HEK293 (cell line): Measurements from ENCODE around the gene ACTR3C.

ENCODE experiments used
- CTCF ChIA-PET: fragments of 350-600 bp; formaldehyde crosslinking; extraction: SDS; loops from one replicate; lab custom pipeline; 2021; ENCODE audit warnings: antibody characterized with exemption; lab: Yijun Ruan, JAX
- POLR2A ChIA-PET: fragments of 300-600 bp; formaldehyde crosslinking; extraction: SDS; loops from one replicate; lab custom pipeline; 2020; ENCODE audit warnings: antibody characterized with exemption, inconsistent platforms; lab: Yijun Ruan, JAX
- H3K27ac ChIP-seq: fragments of 200-500 bp; sonication (Bioruptor generic); 2 replicates; pipeline ENCODE4 v1.5.1; 2014; ENCODE audit warnings: low read depth, low read length, control low read depth, inconsistent platforms; ENCODE audit errors: extremely low read depth
- H3K36me3 ChIP-seq, 2 experiments: fragments of 200-500 bp in 1 of 2; sonication (Bioruptor generic) in 1 of 2; 1 replicate in 1 of 2; 2 replicates in 1 of 2; pipeline ENCODE4 v1.5.1; 2014 to 2017; ENCODE audit warnings: inconsistent platforms in 2 of 2, low read length in 2 of 2; ENCODE audit not compliant: control insufficient read depth in 2 of 2, insufficient read depth in 1 of 2
- H3K4me1 ChIP-seq: fragments of 200-500 bp; sonication (Bioruptor generic); 2 replicates; pipeline ENCODE4 v1.5.1; 2014; ENCODE audit warnings: mild to moderate bottlenecking, low read length, inconsistent platforms; ENCODE audit not compliant: control insufficient read depth, insufficient read depth
- H3K4me3 ChIP-seq: 2 replicates; pipeline ENCODE4 v1.5.1; 2011; ENCODE audit warnings: low read depth, mild to moderate bottlenecking, control low read depth, low read length, moderate library complexity
- H3K9me3 ChIP-seq: fragments of 200-500 bp; sonication (Bioruptor generic); 2 replicates; pipeline ENCODE4 v1.5.1; 2014; ENCODE audit warnings: low read depth, low read length, inconsistent platforms; ENCODE audit not compliant: control insufficient read depth, insufficient read depth
- HOXA7 ChIP-seq: sonication (generic); formaldehyde crosslinking; IDR thresholded peaks from 2 replicates; pipeline ENCODE4 v1.8.1; 2022; ENCODE audit warnings: missing genetic modification reagents, borderline replicate concordance
- KLF1 ChIP-seq: fragments of 450-650 bp; formaldehyde crosslinking; IDR thresholded peaks from 2 replicates; pipeline ENCODE4 v1.5.1; 2016; ENCODE audit warnings: missing biosample characterization, missing genetic modification characterization
- REPIN1 ChIP-seq: fragments of 450-650 bp; formaldehyde crosslinking; IDR thresholded peaks from 2 replicates; pipeline ENCODE4 v1.5.1; 2017; ENCODE audit warnings: missing biosample characterization, missing genetic modification characterization, low read depth
- SETDB1 ChIP-seq: IDR thresholded peaks from one replicate; pipeline ENCODE4 v1.6.1; 2017; ENCODE audit warnings: mild to moderate bottlenecking, low read length, moderate library complexity, mixed read lengths; ENCODE audit not compliant: insufficient read length
- ZNF112 ChIP-seq: fragments of 450-650 bp; formaldehyde crosslinking; IDR thresholded peaks from 2 replicates; pipeline ENCODE4 v1.5.0; 2017; ENCODE audit warnings: missing biosample characterization, missing genetic modification characterization
- ZNF121 ChIP-seq: fragments of 450-650 bp; formaldehyde crosslinking; IDR thresholded peaks from 2 replicates; pipeline ENCODE4 v1.5.1; 2016; ENCODE audit warnings: missing biosample characterization, missing genetic modification characterization
- ZNF2 ChIP-seq: fragments of 450-650 bp; formaldehyde crosslinking; IDR thresholded peaks from 2 replicates; pipeline ENCODE4 v1.5.1; 2016; ENCODE audit warnings: missing biosample characterization, missing genetic modification characterization
- ZNF266 ChIP-seq: fragments of 450-650 bp; formaldehyde crosslinking; IDR thresholded peaks from 2 replicates; pipeline ENCODE4 v1.5.1; 2016; ENCODE audit warnings: missing biosample characterization, missing genetic modification characterization, low read depth
- ZNF280C ChIP-seq: fragments of 450-650 bp; formaldehyde crosslinking; IDR thresholded peaks from 2 replicates; pipeline ENCODE4 v1.5.1; 2016; ENCODE audit warnings: missing biosample characterization, missing genetic modification characterization
- ZNF280D ChIP-seq: fragments of 450-650 bp; formaldehyde crosslinking; IDR thresholded peaks from 2 replicates; pipeline ENCODE4 v1.5.1; 2016; ENCODE audit warnings: missing biosample characterization, missing genetic modification characterization
- ZNF510 ChIP-seq: fragments of 450-650 bp; formaldehyde crosslinking; IDR thresholded peaks from 2 replicates; pipeline ENCODE4 v1.5.1; 2018; ENCODE audit warnings: mild to moderate bottlenecking, missing genetic modification characterization, missing biosample characterization; ENCODE audit not compliant: insufficient replicate concordance
- ZNF623 ChIP-seq: fragments of 450-650 bp; formaldehyde crosslinking; IDR thresholded peaks from 2 replicates; pipeline ENCODE4 v1.5.1; 2016; ENCODE audit warnings: missing biosample characterization, missing genetic modification characterization
- ZNF626 ChIP-seq: fragments of 450-650 bp; sonication (Bioruptor Pico); formaldehyde crosslinking; IDR thresholded peaks from 2 replicates; pipeline ENCODE4 v1.5.1; 2018; ENCODE audit warnings: missing biosample characterization, missing genetic modification characterization, inconsistent platforms
- ZNF664 ChIP-seq: fragments of 450-650 bp; formaldehyde crosslinking; IDR thresholded peaks from 2 replicates; pipeline ENCODE4 v1.5.1; 2016; ENCODE audit warnings: missing biosample characterization, missing genetic modification characterization

ACTR3C gene

GRCh38 chr7:150345012-150345411 is 21.7 kb upstream of the ACTR3C start:
- Histone ChIP-seq H3K36me3 (no peaks in the 10 kb centered on the region), H3K27ac (no peak overlapping the region), H3K4me1 (no peaks in the 10 kb centered on the region), H3K4me3 (no peak overlapping the region), H3K9me3 (no peaks in the 10 kb centered on the region)
- no peak for TF ChIP-seq KLF1 (tag by site-specific recombination)
- no peak for TF ChIP-seq ZNF280C (tag by site-specific recombination)
- TF ChIP-seq ZNF2 (tag by site-specific recombination), result no peak
- ChIA-PET CTCF (no interaction called here), POLR2A (no interaction called here)

GRCh38 chr7:150344299-150344698 is 21.0 kb upstream of the ACTR3C start:
- Histone ChIP-seq H3K9me3 (no peaks in the 10 kb centered on the region), H3K36me3 (no peaks in the 10 kb centered on the region), H3K27ac (no peak overlapping the region), H3K4me3 (no peak overlapping the region), H3K4me1 (no peaks in the 10 kb centered on the region)
- ChIA-PET POLR2A (no interaction called here), CTCF (interaction anchor here (1.6 kb wide), 1 partner anchor 14 kb away, joined by 5 read pairs; no protein-coding TSS in a partner anchor)
- TF ChIP-seq ZNF626 (tag by site-specific recombination) (no peak), ZNF510 (no peak), ZNF266 (tag by site-specific recombination) (no peak), ZNF112 (tag by site-specific recombination) (no peak), SETDB1 (peak; percentile 79), HOXA7 (CRISPR knock-in tag) (no peak)

- POLR2A ChIA-PET, result no interaction called here
- no peak overlapping the region for H3K4me3 ChIP-seq
- CTCF ChIA-PET, result interaction anchor here (1.6 kb wide), 1 partner anchor 13 kb away, joined by 5 read pairs; no protein-coding TSS in a partner anchor
Measured at GRCh38 chr7:150343225-150343624, 19.9 kb upstream of the ACTR3C start.

More at GRCh38 chr7:150343225-150343624, 19.9 kb upstream of the ACTR3C start:
- TF ChIP-seq ZNF280D (tag by site-specific recombination) (no peak), REPIN1 (tag by site-specific recombination) (no peak), ZNF626 (tag by site-specific recombination) (no peak), ZNF664 (tag by site-specific recombination) (no peak), ZNF121 (tag by site-specific recombination) (no peak), HOXA7 (CRISPR knock-in tag) (no peak), ZNF623 (no peak)
- H3K4me1 ChIP-seq, result no peaks in the 10 kb centered on the region
- peaks cover 0 to 4% of the 10 kb centered on the region in 2 experiments; a peak in 1 of 3 replicates for H3K36me3 ChIP-seq
- no peak overlapping the region for H3K27ac ChIP-seq
- H3K9me3 ChIP-seq, result no peaks in the 10 kb centered on the region
